DND-41 (cell line): ENCODE data around the gene ACTR1A.

Source experiments
- ATAC-seq: fragments of 200-7000 bp; cut with Tn5 transposase; 3 replicates; pipeline ENCODE4 v1.9.1; 2021; ENCODE audit warnings: low read depth; ENCODE audit not compliant: insufficient read depth
- DNase-seq: peaks from one replicate; pipeline ENCODE4 v3.0.0-alpha.2; 2020
- H2AFZ ChIP-seq: 2 replicates; pipeline ENCODE4 v1.6.0; 2012; ENCODE audit warnings: low read depth, low read length
- H3K27ac ChIP-seq: 2 replicates; pipeline ENCODE4 v1.5.1; 2012; ENCODE audit warnings: low read length, inconsistent platforms
- H3K27me3 ChIP-seq: fragments of 200-600 bp; sonication (generic); 2 replicates; pipeline ENCODE4 v1.6.0; 2012; ENCODE audit warnings: low read length, mild to moderate bottlenecking, inconsistent platforms; ENCODE audit not compliant: insufficient read depth, poor library complexity
- H3K36me3 ChIP-seq: 2 replicates; pipeline ENCODE4 v1.5.1; 2012; ENCODE audit warnings: low read length, inconsistent platforms; ENCODE audit not compliant: insufficient read depth
- H3K4me1 ChIP-seq: 2 replicates; pipeline ENCODE4 v1.5.1; 2012; ENCODE audit warnings: mild to moderate bottlenecking, low read length; ENCODE audit not compliant: insufficient read depth
- H3K4me2 ChIP-seq: 2 replicates; pipeline ENCODE4 v1.6.0; 2012; ENCODE audit warnings: mild to moderate bottlenecking, moderate library complexity, low read length, inconsistent platforms; ENCODE audit not compliant: insufficient read depth
- H3K4me3 ChIP-seq, 2 experiments: fragments of 200-600 bp in 1 of 2; shearing (Covaris generic) in 1 of 2; 2 replicates each; pipeline ENCODE4 v1.5.1; 2012 to 2016; ENCODE audit warnings: inconsistent platforms in 2 of 2, low read length in 2 of 2, mild to moderate bottlenecking in 2 of 2, low read depth in 1 of 2, moderate library complexity in 1 of 2
- H3K79me2 ChIP-seq: 2 replicates; pipeline ENCODE4 v1.6.0; 2012; ENCODE audit warnings: low read length, inconsistent platforms; ENCODE audit not compliant: insufficient read depth
- H3K9ac ChIP-seq: 2 replicates; pipeline ENCODE4 v1.6.0; 2012; ENCODE audit warnings: low read depth, mild to moderate bottlenecking, inconsistent platforms, low read length, moderate library complexity
- H3K9me3 ChIP-seq: 2 replicates; pipeline ENCODE4 v1.5.1; 2012; ENCODE audit warnings: low read length, moderate library complexity, mild to moderate bottlenecking, inconsistent platforms; ENCODE audit not compliant: insufficient read depth, severe bottlenecking
- H4K20me1 ChIP-seq: 2 replicates; pipeline ENCODE4 v1.6.0; 2012; ENCODE audit warnings: low read length; ENCODE audit not compliant: insufficient read depth
- CTCF ChIP-seq: IDR thresholded peaks from 2 replicates; pipeline ENCODE4 v1.5.1; 2012; ENCODE audit warnings: borderline replicate concordance, low read length, moderate library complexity, mild to moderate bottlenecking; ENCODE audit not compliant: poor library complexity, severe bottlenecking; ENCODE audit errors: extremely low read depth
- EZH2 ChIP-seq: IDR thresholded peaks from 3 replicates; pipeline ENCODE4 v1.6.1; 2012; ENCODE audit warnings: borderline replicate concordance, low read depth, mild to moderate bottlenecking, moderate library complexity, low read length, inconsistent platforms; ENCODE audit not compliant: severe bottlenecking

The ACTR1A gene

DNA sequence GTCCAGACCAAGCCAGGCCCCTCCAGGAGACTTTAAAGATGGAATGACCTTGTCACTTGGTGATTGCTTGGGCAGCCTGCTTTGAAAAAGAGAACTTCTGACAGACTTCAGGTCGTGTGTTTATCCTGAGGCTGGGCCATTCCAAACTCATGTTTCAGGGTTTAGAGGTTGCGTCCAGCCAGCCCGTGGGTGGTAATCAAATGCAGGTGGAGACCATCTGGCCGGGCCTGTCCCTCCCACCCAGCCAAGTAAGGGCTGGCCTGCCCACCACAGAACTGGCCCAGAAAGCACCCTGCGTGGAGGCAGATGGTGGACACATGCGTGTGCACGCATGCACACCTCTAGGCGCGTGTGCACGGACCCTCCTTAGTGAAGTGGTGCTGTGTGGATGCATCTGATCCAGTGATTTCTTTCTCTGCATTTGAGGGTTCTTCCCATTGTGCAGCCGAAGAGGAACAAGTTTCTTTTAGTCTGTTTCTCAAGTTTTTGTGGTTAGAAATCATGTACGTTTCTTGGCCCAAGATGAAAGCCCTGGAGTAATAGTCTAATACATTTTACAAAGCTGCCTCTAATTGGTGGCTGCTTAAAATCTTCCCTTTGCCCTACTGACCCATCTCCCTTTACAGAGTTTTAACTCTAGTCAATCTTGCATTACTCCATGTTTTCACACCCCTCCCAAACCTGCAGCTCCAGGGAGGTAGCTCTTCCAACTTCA, 44.3 kb upstream of the ACTR1A start:
- DNase-seq (no peak), ATAC-seq (no peak)
- Histone ChIP-seq H3K36me3 (peaks cover 17% of the 10 kb centered on the region), H3K9ac (no peak overlapping the region), H3K79me2 (no peaks in the 10 kb centered on the region), H3K4me1 (no peaks in the 10 kb centered on the region), H3K9me3 (no peaks in the 10 kb centered on the region), H3K27me3 (no peaks in the 10 kb centered on the region), H2AFZ (no peak overlapping the region), H3K27ac (no peak overlapping the region), H4K20me1 (0 out of 2 replicates have a peak, but pooled peaks cover 4% of the 10 kb centered on the region), H3K4me3 (no peak overlapping the region), H3K4me2 (no peak overlapping the region)
- no peak for TF ChIP-seq CTCF
- TF ChIP-seq EZH2 = no peak

- Histone ChIP-seq H3K27ac (no peak overlapping the region), H3K36me3 (peaks cover 14% of the 10 kb centered on the region), H3K9ac (no peak overlapping the region), H3K9me3 (no peaks in the 10 kb centered on the region), H2AFZ (no peak overlapping the region), H3K79me2 (no peaks in the 10 kb centered on the region), H3K4me2 (no peak overlapping the region), H3K27me3 (no peaks in the 10 kb centered on the region), H3K4me1 (no peaks in the 10 kb centered on the region), H4K20me1 (0 out of 2 replicates have a peak, but pooled peaks cover 4% of the 10 kb centered on the region), H3K4me3 (no peak overlapping the region)
- TF ChIP-seq EZH2 = no peak
- TF ChIP-seq CTCF = no peak
- DNase-seq (no peak), ATAC-seq (no peak)
Observed at GRCh38 chr10:102545997-102546396, 43.5 kb upstream of the ACTR1A start.

- Histone ChIP-seq H3K9ac (no peak overlapping the region), H2AFZ (no peak overlapping the region), H3K4me2 (no peak overlapping the region), H3K27ac (no peak overlapping the region), H3K4me1 (no peaks in the 10 kb centered on the region), H3K4me3 (no peak overlapping the region), H3K79me2 (no peaks in the 10 kb centered on the region), H3K36me3 (peaks cover 8% of the 10 kb centered on the region), H3K9me3 (no peaks in the 10 kb centered on the region), H3K27me3 (no peaks in the 10 kb centered on the region), H4K20me1 (0 out of 2 replicates have a peak, but pooled peaks cover 4% of the 10 kb centered on the region)
- TF ChIP-seq CTCF = no peak
- DNase-seq (no peak), ATAC-seq (no peak)
Observed at GRCh38 chr10:102545265-102545871, 42.9 kb upstream of the ACTR1A start.
